Liver (tissue), 3 donors: ENCODE measurements around the gene PCDH15.

Source experiments
- ATF3 ChIP-seq: IDR thresholded peaks from 2 replicates; pipeline ENCODE4 v1.6.1; 2016; ENCODE audit warnings: antibody characterized with exemption
- CTCF ChIP-seq: fragments of 150-350 bp; IDR thresholded peaks from 2 replicates; pipeline ENCODE4 v1.5.1; 2017; ENCODE audit warnings: improper control_type of control experiment, low read depth, low read length; ENCODE audit not compliant: missing input control
- FOXA1 ChIP-seq: IDR thresholded peaks from 2 replicates; pipeline ENCODE4 v1.6.1; 2016; ENCODE audit warnings: antibody characterized with exemption
- GABPA ChIP-seq, 2 donors: IDR thresholded peaks in 1 of 2; conservative IDR thresholded peaks in 1 of 2; 2 replicates each; pipeline ENCODE4 v1.6.1; 2016; ENCODE audit warnings: antibody characterized with exemption in 2 of 2, mild to moderate bottlenecking in 1 of 2, moderate library complexity in 1 of 2
- MAX ChIP-seq: IDR thresholded peaks from 2 replicates; pipeline ENCODE4 v1.6.1; 2016; ENCODE audit warnings: antibody characterized with exemption
- RAD21 ChIP-seq, 2 donors: IDR thresholded peaks; 2 replicates each; pipeline ENCODE4 v1.6.1; 2016; ENCODE audit warnings: antibody characterized with exemption in 2 of 2, mild to moderate bottlenecking in 2 of 2
- REST ChIP-seq: IDR thresholded peaks from 2 replicates; pipeline ENCODE4 v1.6.1; 2016; ENCODE audit warnings: antibody characterized with exemption, mild to moderate bottlenecking
- donor health status: healthy.
- donor health status: healthy.

- TF ChIP-seq CTCF (no peak), REST (no peak), ATF3 (no peak), FOXA1 (no peak), RAD21 (IDR thresholded peaks at IDR 0.05) (no peak), GABPA (IDR thresholded peaks at IDR 0.05 in 1 of 2, conservative IDR thresholded peaks at IDR 0.05 in 1 of 2) (no peak), MAX (no peak)
Measured at GRCh38 chr10:54060572-54060971, 740.5 kb downstream of the PCDH15 start.
